ENCODE data around the gene GXYLT1. TPM values are rescaled to one million over a fixed set of nuclear protein-coding genes. Genes with fewer than 3 reads are reported as not detected.
A peak's percentile ranks its signal among the peaks of the same experiment; 100 is the strongest.
"Not testable (repeated sequence)": the region's sequence is repeated elsewhere in the genome, so short reads cannot be mapped to it uniquely, and the experiment has no call there.

The GXYLT1 gene
- polyA plus RNA-seq, 1 donor: 12.3 TPM

DNA sequence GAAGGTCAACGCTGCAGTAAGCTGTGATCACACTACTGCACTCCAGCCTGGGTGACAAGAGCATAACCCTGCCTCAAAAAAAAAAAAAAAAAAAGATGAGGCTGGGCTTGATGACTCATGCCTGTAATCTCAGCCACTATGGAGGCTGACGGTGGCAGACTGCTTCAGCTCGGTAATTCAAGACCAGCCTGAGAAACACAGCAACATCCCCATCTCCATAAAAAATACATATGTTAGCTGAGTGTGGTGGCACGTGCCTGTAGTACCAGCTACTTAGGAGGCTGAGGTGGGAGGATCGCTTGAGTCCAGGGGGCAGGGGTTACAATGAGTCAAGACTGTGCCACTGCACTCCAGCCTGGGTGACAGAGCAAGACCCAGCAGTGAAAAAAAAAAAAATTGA, 50.4 kb downstream of the GXYLT1 start:
- DNase-seq: no peak

DNA sequence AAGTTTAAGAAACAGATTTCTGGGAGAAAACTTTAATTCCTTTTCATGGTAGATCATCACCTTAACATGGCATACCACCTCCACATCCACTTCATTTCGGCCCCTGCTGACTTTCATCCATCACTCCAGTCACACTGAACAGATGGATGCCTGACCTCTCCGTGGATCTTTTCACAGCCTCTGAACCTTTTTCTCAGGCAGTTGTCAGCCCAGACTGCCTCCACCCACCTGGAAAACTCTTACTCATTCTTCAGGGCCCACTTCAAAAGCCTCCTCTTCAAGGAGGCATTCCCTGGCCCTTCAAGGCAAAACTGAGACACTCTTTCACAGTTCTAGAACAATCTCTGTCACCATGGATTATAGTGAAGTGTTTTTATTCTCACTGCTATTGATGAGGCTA, 52.9 kb downstream of the GXYLT1 start:
- DNase-seq: no peak

DNA sequence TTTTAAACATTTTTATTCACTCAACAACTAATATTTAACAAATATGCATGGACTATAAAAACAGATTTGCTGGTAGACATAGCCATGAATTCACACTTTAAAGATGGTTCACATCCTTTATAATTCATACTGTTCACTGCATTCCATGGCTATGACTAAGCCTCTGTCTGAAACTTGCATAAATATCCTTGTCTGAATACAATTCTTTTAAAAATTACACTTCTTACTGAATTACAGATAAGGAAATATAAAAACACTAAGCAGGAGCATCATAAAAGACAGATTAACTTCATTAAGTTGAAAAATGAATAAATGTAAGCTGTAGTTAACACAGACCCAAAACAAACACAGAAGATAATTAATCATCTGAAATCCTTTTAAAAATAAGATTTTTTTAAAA, 53.8 kb downstream of the GXYLT1 start:
- DNase-seq: no peak

DNA sequence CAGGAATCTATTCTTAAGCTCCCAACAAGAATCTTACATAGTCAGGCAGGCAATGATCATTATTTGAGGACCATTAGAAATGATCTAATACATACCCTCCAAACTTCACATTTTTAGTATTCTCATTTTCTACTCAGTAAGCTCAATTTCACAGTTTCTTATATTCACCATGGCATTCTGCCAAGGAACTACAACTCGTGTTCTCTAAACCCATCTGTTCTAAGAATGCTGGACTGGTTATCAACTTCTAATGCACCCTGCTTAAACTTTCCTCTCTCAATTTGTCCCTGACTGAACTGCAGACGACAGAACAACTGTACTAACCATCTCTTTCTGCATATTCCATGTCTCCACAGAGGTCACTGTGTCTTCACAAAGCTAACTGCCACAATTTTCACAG, 58.6 kb downstream of the GXYLT1 start:
- DNase-seq: peak; percentile 6

DNA sequence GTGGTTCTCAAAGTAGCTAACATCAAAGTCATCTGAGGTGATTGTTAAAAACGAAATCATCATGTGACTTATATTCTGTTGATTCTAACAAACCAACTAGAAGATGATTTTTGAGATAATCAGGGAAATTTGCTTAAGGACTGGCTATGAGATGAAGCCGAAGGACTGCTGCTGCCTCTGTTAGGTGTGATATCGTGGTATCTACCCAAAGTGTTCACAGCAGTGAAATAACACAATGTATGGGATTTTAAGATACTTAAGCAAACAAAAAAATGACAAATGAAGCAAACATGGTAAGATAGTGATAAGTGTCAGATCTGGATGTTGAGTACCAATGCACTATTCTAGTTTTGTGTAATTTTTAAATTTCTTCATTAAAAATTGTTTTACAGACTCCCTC, 59.1 kb downstream of the GXYLT1 start:
- DNase-seq: no peak

DNA sequence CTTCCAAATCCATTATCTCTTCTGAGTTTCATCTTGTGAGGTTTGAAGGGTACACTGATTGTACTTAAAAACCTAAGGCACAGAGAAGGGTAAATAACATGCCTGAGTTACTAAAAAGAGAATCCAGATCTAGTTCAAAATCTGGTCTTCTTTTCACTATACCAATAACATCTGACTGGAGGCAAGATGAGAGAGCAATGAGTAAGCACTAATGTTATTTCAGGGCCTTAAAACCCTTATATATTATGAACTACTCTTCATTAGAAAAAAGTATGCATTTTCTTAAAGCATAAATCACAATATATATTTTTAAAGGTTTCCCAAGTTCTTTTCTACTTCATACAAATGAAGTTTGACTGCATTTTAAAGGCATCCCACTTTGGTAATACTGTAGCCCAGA, 60.2 kb downstream of the GXYLT1 start:
- no peak for DNase-seq

DNA sequence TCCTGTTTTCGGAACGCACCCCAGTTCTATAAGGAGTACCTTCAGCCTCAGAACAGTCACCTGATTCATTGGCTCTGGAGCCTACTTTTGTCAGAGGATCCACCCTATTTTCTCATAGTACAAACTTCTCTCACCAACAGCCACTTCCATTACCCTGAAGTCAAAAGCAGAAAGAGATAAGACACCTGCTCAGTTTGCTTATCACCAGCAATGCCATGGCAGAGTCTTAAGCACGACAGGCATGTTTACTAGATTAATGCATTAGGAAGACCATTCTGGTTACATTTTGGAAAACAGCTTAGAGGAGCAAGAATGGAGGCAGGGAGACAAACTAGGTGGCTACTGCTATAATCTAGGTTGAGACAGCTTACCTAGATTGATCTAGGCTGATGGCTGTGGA, 67.7 kb downstream of the GXYLT1 start:
- no peak for DNase-seq

DNA sequence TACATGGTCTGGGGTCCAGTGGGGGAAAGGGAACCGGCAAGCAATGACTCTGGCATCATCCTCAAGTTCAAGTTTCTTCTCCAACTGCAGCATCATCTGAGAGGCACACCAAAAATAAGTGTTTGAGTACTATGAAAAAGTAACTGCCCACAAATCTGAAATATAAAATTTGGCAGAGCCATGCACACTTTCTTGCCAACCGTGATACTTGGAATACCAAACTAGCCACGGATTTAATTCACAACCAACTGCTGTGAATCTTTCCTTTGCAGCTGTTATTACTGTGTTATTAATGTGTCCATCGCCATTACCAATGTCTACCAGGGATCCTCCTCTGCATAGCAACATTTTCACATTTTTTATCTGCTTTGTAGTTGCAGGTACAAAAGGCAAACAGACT, 74.6 kb downstream of the GXYLT1 start:
- DNase-seq: peak; percentile 22

DNA sequence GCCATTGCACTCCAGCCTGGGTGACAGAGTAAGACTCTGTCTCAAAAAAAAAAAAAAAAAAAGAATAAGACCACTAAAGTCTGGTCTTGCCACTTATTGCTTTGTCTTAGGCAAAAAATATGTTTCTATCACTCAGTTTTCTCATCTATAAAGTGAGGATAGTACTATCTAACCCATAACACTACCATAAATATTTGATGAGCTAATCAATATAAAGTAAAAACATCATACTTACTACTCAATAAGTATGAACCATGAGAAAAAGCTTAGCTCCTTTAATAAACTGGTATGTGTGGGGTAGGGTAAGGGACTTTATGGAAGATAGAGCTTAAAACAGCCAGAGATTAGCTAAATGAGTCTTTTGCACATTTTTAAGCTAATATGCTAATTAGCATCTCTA, 85.5 kb downstream of the GXYLT1 start:
- DNase-seq: no peak

DNA sequence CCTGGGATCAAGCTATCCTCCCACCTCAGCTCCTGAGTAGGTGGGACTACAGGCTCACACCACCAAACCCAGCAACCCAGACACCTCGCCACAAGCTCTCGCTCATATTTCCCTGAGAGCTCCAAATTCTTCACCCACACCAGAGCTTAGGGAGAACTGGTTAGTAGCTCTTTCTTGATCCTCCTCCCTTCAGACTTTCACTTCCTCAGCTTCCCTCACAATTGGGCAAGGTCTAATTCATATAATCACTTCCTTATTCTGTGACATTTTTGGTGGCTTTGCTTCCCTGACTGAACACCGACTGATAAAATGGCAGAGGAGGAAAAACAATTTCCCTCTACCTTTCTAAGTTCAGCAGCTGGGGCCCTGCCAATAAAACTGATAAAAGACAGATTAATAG, 88.5 kb downstream of the GXYLT1 start:
- DNase-seq: peak; percentile 5

DNA sequence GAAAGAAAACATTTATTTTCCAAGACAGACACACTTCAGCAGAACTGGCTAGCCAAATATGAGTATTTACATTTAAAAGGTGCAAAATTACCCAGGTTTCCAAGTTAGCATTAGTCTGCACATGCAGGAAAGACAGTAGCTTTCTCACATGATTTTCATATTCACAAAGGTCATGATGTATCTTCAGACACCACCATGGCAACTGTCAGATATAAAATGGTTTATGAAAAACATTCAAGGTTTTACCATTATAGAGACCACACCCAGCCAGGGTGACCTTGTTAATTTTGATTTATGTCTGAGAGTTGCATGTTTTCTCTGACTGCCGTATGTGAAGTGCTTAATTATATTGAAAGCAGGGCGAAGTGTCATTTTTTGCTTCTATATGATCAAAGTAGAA, 91.2 kb downstream of the GXYLT1 start:
- DNase-seq: no peak

DNA sequence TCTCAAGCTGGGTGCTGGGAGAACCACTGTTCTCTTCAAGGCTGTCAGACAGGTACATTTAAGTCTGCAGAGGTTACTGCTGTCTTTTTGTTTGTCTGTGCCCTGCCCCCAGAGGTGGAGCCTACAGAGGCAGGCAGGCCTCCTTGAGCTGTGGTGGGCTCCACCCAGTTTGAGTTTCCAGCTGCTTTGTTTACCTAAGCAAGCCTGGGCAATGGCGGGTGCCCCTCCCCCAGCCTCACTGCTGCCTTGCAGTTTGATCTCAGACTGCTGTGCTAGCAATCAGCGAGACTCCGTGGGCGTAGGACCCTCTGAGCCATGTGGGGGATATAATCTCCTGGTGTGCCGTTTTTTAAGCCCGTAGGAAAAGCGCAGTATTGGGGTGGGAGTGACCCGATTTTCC, 95.7 kb downstream of the GXYLT1 start:
- DNase-seq: not testable (repeated sequence)

DNA sequence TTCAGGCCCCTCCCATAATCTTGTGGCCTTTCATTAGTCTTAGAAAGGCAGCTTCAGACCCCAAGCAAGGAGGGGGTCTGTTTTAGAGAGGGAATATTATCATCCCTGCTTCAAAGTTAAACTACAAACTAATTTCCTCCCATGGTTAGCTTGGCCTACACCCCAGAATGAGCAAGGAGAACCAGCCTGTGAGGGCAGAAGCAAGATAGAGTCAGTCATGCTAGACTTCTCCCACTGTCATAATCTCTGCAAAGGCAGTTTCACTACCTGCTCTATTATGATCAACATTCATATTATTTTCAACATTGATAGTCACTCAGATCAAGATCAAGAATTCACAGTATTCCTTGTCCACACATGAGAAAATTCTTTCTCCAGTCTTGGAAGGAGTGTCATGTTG, 105.1 kb downstream of the GXYLT1 start:
- DNase-seq: no peak

DNA sequence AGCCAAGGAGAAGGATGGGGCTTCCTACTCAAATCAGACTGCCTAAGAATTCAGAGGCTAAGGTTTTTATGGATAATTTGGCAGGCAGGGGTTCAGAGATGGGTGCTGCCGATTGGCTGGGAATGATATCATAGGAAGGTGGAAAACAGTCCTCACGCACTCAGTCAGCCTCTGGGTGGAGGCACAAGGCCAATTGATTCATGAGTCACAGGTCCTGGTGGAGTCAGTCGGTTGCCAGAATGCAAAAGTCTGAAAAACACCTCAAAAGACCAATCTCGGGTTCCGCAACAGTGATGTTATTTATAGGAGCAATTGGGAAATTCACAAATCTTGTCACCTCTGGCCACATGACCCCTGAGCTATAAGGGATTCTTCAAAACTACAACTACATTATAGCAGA, 105.5 kb downstream of the GXYLT1 start:
- no peak for DNase-seq

DNA sequence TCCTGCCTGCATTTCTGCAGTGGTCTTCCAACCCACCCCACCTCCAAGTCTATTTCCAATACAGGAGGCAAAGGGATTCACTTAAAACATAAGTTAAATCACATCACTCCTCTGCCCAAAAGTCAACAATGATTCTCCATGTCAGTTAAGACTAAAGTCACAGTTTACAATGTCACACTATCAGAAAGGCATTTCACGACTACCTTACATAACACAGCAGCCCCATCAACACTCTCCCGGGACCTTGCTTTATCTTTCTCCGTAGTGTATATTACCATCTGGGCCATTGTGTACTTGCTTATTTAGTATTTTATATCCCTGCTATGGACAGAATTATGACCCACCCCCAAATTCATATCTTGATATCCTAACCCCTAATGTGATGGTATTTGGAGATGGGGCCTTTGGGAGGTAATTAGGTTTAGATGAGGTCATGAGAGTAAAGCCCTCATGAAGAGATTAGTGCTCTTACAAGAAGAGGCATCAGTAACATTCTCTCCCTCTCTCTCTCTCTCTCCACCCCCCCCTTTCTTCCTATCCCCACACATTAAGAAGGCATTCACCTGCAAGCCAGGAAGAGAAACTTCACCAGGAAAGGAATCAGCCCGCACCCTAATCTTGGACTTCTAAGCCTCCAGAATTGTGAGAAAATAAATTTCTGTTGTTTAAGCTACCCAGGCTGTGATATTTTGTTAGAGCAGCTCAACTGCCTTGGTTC, 112.7 kb downstream of the GXYLT1 start:
- DNase-seq: no peak

Other genes with a start within 250 kb of the GXYLT1 start
- 28.3 TPM for gene YAF2, start 93.4 kb upstream of the GXYLT1 start, polyA plus RNA-seq (ENCODE audit: insufficient read length)
- gene ZCRB1, start 181.2 kb upstream of the GXYLT1 start, polyA plus RNA-seq (ENCODE audit: insufficient read length): 63.0 TPM
- 54.2 TPM for gene PPHLN1, start 181.3 kb upstream of the GXYLT1 start, polyA plus RNA-seq (ENCODE audit: insufficient read length)